Testis (tissue), 2 donors: ENCODE data around the gene TMEM212.

Source experiments
- CTCF ChIP-seq, 3 experiments: fragments of 450-650 bp in 2 of 3; fragments of 200-600 bp in 1 of 3; sonication (generic) in 1 of 3; IDR thresholded peaks; one replicate each; pipeline ENCODE4 v1.5.1; 2016 to 2019; ENCODE audit warnings: antibody characterized with exemption in 3 of 3, mild to moderate bottlenecking in 2 of 3, moderate library complexity in 1 of 3
- POLR2A ChIP-seq: fragments of 450-650 bp; IDR thresholded peaks from one replicate; pipeline ENCODE4 v1.6.1; 2017; ENCODE audit warnings: antibody characterized with exemption, mild to moderate bottlenecking, moderate library complexity

- TF ChIP-seq CTCF (IDR thresholded peaks at IDR 0.05) (no peak), POLR2A (no peak)
Measured at GRCh38 chr3:171850960-171851659, 8.0 kb downstream of the TMEM212 start.
